GM21526 (cell line): ENCODE measurements around the gene CCDC30.

Experiments used
- ATAC-seq: cut with Tn5 transposase; IDR thresholded peaks from one replicate; pipeline ENCODE4 v1.9.1; 2021; ENCODE audit warnings: moderate library complexity; ENCODE audit not compliant: unreplicated experiment, low FRiP score

Gene CCDC30

DNA sequence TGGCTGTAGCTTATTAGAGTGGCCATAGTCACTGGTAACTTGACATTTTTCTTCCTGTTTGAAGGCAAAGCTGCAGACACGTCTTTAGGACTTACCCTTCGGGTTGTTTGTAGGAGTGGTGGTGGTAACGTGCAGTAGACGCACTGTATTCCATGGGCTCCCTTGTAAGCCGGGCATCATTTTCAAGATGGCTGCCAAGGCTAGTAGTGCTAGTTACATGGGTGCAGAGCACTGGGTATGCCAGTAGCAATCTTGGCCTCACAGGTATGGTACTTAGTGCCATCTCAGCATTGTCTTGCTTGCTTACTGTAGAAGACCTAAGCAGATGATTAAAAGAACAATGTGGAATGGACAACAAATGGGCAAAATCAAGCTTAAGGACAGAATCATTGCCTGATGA lies 221.1 kb downstream of the CCDC30 start:
- ATAC-seq, result no peak

GRCh38 chr1:42686418-42686817 lies 223.3 kb downstream of the CCDC30 start:
- ATAC-seq, result no peak

DNA sequence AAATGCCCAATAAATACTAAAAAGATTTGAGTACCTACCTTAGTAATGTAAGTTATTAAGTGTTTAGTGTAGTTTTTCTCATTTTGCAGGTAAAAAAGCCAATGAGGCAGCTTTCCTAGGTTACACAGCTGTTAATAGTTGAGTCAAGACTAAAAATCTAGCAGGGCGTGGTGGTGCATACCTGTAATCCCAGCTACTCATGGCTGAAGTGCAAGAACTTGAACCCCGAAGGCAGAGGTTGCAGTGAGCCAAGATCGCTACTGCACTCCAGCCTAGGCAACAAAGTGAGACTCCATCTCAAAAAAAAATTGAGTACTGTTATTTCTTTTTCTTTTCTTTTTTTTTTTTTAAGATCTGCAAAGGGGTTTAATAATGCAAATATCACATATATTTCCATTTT lies 226.8 kb downstream of the CCDC30 start:
- no peak for ATAC-seq

- ATAC-seq, result no peak
These were observed 227.5 kb downstream of the CCDC30 start for GRCh38 chr1:42690477-42691156.

DNA sequence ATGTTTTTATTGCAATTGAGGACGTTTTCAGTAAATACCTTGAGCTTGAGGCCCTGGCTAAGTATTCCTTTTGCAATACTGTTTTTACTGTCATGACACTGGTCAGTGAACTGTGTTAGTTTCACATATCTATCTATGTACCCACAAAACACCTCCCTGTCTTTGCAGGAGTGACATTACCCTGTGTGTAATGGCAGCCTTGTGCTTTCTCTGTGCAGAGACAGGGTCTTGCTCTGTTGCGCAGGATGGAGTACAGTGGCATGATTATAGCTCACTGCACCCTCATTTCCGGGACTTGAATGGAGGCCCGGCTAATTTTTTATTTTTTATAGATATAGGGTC lies 228.0 kb downstream of the CCDC30 start:
- no peak for ATAC-seq

DNA sequence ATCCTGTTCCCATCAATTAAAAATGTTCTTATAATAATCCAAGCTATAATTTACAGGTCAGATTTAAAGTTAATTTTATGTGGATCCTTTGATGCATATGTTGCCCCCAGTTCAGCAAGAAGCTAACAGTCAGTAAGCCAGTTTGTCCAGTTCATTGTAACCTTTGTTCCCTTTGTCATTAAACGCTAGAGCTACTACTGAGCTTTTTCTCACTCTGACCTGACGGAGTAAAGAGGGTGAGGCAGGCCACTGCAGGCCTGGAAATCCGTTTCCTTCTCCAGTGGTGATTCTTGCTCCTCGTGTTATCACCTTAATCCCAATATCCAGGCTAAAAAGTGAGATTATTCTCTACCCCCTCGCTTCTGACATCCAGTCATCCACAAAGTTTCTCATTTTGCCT lies 229.4 kb downstream of the CCDC30 start:
- no peak for ATAC-seq

DNA sequence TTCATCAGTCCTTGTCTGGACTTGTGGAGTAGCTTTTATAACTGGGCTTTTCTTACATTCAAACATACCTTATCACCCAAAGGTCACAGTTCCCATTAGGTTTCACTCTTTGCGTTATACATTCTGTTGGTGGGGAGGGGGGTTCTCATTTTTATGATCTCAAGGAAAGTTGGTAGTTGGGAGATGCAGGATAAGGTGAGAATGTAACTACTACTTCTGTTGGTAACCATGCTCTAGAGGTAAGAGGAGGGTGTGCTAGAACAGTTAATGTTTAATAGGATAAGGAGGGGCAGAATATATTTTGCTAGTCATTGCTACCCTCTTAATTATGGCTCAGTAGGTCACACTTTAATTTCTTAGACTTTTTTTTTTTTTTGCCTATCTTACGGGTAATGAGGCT lies 229.8 kb downstream of the CCDC30 start:
- no peak for ATAC-seq

- no peak for ATAC-seq
These were observed 235.2 kb downstream of the CCDC30 start for GRCh38 chr1:42698081-42698813.

DNA sequence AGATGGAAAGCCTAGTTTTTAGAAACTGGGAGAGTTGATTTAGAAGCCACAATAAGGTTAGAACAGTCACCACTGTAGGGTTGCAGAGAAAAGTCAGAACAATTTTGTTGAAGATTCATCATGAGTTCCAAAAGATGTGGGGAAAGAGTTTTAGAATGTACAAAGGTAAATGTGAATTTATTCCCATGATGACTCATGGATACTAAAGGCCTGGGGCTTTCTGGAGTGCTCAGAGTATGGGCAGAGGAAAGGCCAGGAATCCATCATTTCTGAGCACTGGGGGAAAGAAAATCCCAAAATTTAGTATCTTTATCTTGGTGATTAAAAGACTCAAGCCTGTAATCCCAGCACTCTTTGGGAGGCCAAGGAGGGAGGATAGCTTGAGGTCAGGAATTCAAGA lies 236.9 kb downstream of the CCDC30 start:
- ATAC-seq, result no peak

- no peak for ATAC-seq
These were observed 240.9 kb downstream of the CCDC30 start for GRCh38 chr1:42703888-42704464.
